HG03159 (cell line): ENCODE results near the gene MRPL40.

Experiments
- ATAC-seq: cut with Tn5 transposase; IDR thresholded peaks from one replicate; pipeline ENCODE4 v1.9.1; 2021; ENCODE audit warnings: mild to moderate bottlenecking, moderate library complexity; ENCODE audit not compliant: unreplicated experiment

Gene MRPL40

GRCh38 chr22:19479355-19480172 lies 47.2 kb downstream of the MRPL40 start, which contains the start of gene CDC45:
CDC45 (plus strand) TSS chr22:19479920; CDS start chr22:19479969, 49 bp downstream.
- peak; percentile 86 for ATAC-seq

- ATAC-seq: no peak
These were observed 47.8 kb downstream of the MRPL40 start for GRCh38 chr22:19480173-19480568.

- ATAC-seq: no peak
These were observed 48.4 kb downstream of the MRPL40 start for GRCh38 chr22:19480789-19481188.

GRCh38 chr22:19482297-19482696 lies 50.0 kb downstream of the MRPL40 start:
- no peak for ATAC-seq

- no peak for ATAC-seq
These were observed 51.3 kb downstream of the MRPL40 start for GRCh38 chr22:19483481-19484244.
